ENCODE results near the gene PDGFA. TPM values are rescaled to one million over a fixed set of nuclear protein-coding genes. Genes with fewer than 3 reads are reported as not detected.

PDGFA gene
- total and polyA plus RNA-seq, 4 donors: 21.8 to 40.6 (median 25.6) TPM

DNA sequence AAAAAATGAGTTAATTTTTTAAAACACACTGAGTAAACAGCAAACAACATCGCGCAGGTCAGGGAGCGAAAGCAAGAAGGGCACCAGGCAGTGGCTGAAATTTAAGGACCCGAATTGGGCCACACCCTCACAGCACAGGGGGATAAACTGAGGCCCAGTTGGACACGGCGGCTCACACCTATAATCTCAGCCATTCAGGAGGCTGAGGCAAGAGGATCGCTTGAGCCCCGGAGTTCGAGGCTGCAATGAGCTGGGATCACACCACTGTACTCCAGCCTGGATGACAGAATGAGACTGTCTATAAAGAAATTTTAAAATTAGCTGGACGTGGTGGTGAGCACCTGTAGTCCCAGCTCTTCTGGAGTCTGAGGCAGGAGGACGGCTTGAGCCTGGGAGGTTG, 69.6 kb downstream of the PDGFA start:
- H3K9ac ChIP-seq (ENCODE audit: insufficient read depth in 1 of 2, low read length in 2 of 2): no peak overlapping the region
- no peak for DNase-seq
- H3K9me3 ChIP-seq (ENCODE audit: control insufficient read depth in 4 of 4, insufficient read depth in 3 of 4, low read length in 3 of 4): peaks cover 0 to 2% (median 0%) of the 10 kb centered on the region in 4 donors
- no peak for ATAC-seq (ENCODE audit: insufficient read depth, low FRiP score)
- H3K27ac ChIP-seq (ENCODE audit: low read depth in 1 of 2, low read length in 1 of 2): no peak overlapping the region
- peaks cover 0 to 29% (median 11%) of the 10 kb centered on the region in 5 donors for H3K4me1 ChIP-seq (ENCODE audit: control insufficient read depth in 5 of 5, insufficient read depth in 5 of 5, low read length in 5 of 5)
- TF ChIP-seq, protein P1, sequence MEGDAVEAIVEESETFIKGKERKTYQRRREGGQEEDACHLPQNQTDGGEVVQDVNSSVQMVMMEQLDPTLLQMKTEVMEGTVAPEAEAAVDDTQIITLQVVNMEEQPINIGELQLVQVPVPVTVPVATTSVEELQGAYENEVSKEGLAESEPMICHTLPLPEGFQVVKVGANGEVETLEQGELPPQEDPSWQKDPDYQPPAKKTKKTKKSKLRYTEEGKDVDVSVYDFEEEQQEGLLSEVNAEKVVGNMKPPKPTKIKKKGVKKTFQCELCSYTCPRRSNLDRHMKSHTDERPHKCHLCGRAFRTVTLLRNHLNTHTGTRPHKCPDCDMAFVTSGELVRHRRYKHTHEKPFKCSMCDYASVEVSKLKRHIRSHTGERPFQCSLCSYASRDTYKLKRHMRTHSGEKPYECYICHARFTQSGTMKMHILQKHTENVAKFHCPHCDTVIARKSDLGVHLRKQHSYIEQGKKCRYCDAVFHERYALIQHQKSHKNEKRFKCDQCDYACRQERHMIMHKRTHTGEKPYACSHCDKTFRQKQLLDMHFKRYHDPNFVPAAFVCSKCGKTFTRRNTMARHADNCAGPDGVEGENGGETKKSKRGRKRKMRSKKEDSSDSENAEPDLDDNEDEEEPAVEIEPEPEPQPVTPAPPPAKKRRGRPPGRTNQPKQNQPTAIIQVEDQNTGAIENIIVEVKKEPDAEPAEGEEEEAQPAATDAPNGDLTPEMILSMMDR (IDR thresholded peaks at IDR 0.05; ENCODE audit: control extremely low read depth, extremely low read depth): no peak
- no peak overlapping the region for H3K4me3 ChIP-seq
- H3K36me3 ChIP-seq (ENCODE audit: control insufficient read depth in 4 of 4, insufficient read depth in 4 of 4, low read length in 4 of 4): no peaks in the 10 kb centered on the region
- peaks cover 0 to 13% (median 7%) of the 10 kb centered on the region in 3 donors for H3K27me3 ChIP-seq (ENCODE audit: control insufficient read depth in 3 of 3, insufficient read depth in 3 of 3, low read length in 2 of 3)
- WGBS, 2 donors: 91 to 92% methylated on average over 11 of the region's 11 CpGs

DNA sequence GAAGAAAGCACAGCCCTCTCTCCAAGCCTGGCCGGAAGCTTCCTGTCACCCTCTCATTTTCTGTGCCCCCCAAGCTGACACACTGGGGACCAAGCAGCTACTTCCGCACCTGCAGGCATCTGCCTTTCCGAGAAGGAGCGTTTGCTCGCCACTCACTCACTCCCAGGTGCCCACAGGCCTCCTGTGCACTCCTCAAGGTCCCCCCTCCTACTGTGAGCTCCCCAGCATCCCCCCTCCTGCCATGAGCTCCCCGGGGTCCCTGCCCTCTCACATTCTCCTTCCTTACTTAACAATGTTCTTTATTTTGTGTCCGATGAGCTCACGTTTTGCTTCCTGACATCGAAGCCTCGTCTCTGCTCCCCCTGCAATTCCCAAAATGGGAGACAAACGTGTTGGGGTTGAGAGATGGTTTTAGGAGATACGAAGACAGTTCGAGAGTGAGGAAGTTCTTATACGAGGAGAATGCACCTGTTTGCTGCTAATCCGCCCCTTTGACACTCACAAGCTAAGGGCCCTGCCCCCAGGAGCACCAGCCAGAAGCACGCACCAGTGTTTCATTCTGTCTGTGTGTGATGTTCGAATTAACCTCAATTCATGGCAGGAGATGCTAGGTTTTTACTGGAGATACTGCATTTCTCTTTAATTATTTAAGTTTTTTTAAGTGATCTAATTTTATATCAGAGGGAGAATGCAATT, 70.2 kb downstream of the PDGFA start:
- DNase-seq (no peak), ATAC-seq (ENCODE audit: insufficient read depth, low FRiP score) (no peak)
- no peaks in the 10 kb centered on the region for H3K36me3 ChIP-seq (ENCODE audit: control insufficient read depth in 4 of 4, insufficient read depth in 4 of 4, low read length in 4 of 4)
- no peak overlapping the region for H3K4me3 ChIP-seq
- 74 to 75% methylated on average over 17 of the region's 17 CpGs for WGBS, 2 donors
- H3K27me3 ChIP-seq (ENCODE audit: control insufficient read depth in 3 of 3, insufficient read depth in 3 of 3, low read length in 2 of 3): peaks cover 0 to 13% (median 7%) of the 10 kb centered on the region in 3 donors
- TF ChIP-seq, protein P1 (IDR thresholded peaks at IDR 0.05; ENCODE audit: control extremely low read depth, extremely low read depth): no peak
- H3K9ac ChIP-seq (ENCODE audit: insufficient read depth in 1 of 2, low read length in 2 of 2): no peak overlapping the region
- H3K27ac ChIP-seq (ENCODE audit: low read depth in 1 of 2, low read length in 1 of 2): no peak overlapping the region
- peaks cover 0 to 2% (median 0%) of the 10 kb centered on the region in 4 donors for H3K9me3 ChIP-seq (ENCODE audit: control insufficient read depth in 4 of 4, insufficient read depth in 3 of 4, low read length in 3 of 4)
- H3K4me1 ChIP-seq (ENCODE audit: control insufficient read depth in 5 of 5, insufficient read depth in 5 of 5, low read length in 5 of 5): peaks cover 0 to 31% (median 10%) of the 10 kb centered on the region in 5 donors

DNA sequence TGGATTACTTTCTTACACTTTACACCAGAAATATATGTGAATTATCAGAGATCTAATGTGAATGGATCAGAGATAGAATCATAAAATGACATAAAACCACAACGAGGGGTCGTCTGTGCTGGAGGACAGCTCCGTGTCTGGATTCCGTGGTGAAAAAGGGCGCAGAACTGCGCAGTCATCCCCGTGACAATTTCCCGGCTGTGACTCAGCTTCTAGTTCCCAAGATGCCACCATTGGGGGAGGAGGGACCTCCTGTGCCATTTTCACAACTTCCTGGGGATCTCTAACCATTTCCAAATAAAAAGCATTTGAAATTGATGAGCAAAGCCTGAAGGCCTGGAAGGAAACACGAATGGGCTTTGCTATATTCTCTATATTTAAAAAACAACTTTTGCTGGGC, 72.1 kb downstream of the PDGFA start:
- WGBS, 2 donors: 83 to 88% methylated on average over 9 of the region's 9 CpGs
- TF ChIP-seq, protein P1 (IDR thresholded peaks at IDR 0.05; ENCODE audit: control extremely low read depth, extremely low read depth): no peak
- no peak for DNase-seq
- Histone ChIP-seq H3K27ac (ENCODE audit: low read depth in 1 of 2, low read length in 1 of 2) (no peak overlapping the region), H3K27me3 (ENCODE audit: control insufficient read depth in 3 of 3, insufficient read depth in 3 of 3, low read length in 2 of 3) (peaks cover 0 to 4% (median 0%) of the 10 kb centered on the region in 3 donors), H3K36me3 (ENCODE audit: control insufficient read depth in 4 of 4, insufficient read depth in 4 of 4, low read length in 4 of 4) (no peaks in the 10 kb centered on the region), H3K9ac (ENCODE audit: insufficient read depth in 1 of 2, low read length in 2 of 2) (no peak overlapping the region), H3K4me3 (no peak overlapping the region), H3K9me3 (ENCODE audit: control insufficient read depth in 4 of 4, insufficient read depth in 3 of 4, low read length in 3 of 4) (peaks cover 0 to 3% (median 0%) of the 10 kb centered on the region in 4 donors), H3K4me1 (ENCODE audit: control insufficient read depth in 5 of 5, insufficient read depth in 5 of 5, low read length in 5 of 5) (peaks cover 0 to 27% (median 4%) of the 10 kb centered on the region in 5 donors)
- no peak for ATAC-seq (ENCODE audit: insufficient read depth, low FRiP score)

Other genes starting within 250 kb of the PDGFA start
- not detected for gene FOXL3, start 229.7 kb downstream of the PDGFA start, total RNA-seq
- gene FOXL3, start 229.7 kb downstream of the PDGFA start, polyA plus RNA-seq: not detected
- gene DNAAF5, start 206.9 kb upstream of the PDGFA start, total RNA-seq: 10 to 100 TPM; 20.9 to 30.2 TPM
- 10 to 100 TPM; 10.2 to 16.4 TPM for gene DNAAF5, start 206.9 kb upstream of the PDGFA start, polyA plus RNA-seq
- 10 to 100 TPM; 14.7 to 32.0 TPM for gene PRKAR1B, start 207.4 kb upstream of the PDGFA start, total RNA-seq
- gene PRKAR1B, start 207.4 kb upstream of the PDGFA start, polyA plus RNA-seq: 10 to 100 TPM; 11.3 to 17.8 TPM